ENCODE results near the gene EIF3B.
"Not testable (repeated sequence)": the region's sequence is repeated elsewhere in the genome, so short reads cannot be mapped to it uniquely, and the experiment has no call there.

DNA sequence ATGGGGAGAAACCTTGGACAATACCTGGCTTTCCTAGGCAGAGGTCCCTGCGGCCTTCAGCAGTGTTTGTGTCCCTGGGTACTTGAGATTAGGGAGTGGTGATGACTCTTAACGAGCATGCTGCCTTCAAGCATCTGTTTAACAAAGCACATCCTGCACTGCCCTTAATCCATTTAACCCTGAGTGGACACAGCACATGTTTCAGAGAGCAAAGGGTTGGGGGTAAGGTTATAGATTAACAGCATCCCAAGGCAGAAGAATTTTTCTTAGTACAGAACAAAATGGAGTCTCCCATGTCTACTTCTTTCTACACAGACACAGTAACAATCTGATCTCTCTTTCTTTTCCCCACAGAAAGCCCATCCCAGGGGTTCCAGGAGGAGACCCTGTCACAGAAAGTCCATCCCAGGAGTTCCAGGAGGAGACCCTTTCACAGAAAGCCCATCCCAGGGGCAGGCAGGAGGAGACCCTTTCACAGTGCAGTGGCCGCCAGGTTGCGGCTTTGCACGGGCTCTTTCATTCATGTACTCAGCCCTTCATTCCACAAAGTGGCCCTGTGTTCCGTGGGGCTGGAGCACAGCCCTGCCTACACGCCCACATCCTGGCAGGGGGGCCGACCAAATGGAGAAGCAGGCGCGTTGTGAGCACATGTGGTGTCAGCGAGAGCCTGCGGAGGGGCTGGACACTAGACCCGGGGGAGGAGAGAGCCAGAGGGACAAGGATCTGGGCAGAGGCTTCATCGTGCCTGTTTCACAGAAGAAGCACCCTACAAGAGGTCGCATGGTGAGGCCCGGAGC, 35.6 kb downstream of the EIF3B start:
- TF ChIP-seq EZH2 (IDR thresholded peaks at IDR 0.05; ENCODE audit: insufficient read depth, low read length), result not testable (repeated sequence)
- TF ChIP-seq, protein P1, sequence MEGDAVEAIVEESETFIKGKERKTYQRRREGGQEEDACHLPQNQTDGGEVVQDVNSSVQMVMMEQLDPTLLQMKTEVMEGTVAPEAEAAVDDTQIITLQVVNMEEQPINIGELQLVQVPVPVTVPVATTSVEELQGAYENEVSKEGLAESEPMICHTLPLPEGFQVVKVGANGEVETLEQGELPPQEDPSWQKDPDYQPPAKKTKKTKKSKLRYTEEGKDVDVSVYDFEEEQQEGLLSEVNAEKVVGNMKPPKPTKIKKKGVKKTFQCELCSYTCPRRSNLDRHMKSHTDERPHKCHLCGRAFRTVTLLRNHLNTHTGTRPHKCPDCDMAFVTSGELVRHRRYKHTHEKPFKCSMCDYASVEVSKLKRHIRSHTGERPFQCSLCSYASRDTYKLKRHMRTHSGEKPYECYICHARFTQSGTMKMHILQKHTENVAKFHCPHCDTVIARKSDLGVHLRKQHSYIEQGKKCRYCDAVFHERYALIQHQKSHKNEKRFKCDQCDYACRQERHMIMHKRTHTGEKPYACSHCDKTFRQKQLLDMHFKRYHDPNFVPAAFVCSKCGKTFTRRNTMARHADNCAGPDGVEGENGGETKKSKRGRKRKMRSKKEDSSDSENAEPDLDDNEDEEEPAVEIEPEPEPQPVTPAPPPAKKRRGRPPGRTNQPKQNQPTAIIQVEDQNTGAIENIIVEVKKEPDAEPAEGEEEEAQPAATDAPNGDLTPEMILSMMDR (IDR thresholded peaks at IDR 0.05; ENCODE audit: insufficient read depth, low read depth, low read length), result not testable (repeated sequence)
